Stimulated activated CD4-positive, alpha-beta T cell treated with anti-CD3 and anti-CD28 coated beads, Interleukin-12 subunit alpha, Interleukin-12 subunit beta, amount 100 ng/mL, for 4 hours (primary cell): ENCODE results near the gene PRLR.
"Not testable (repeated sequence)": the region's sequence is repeated elsewhere in the genome, so short reads cannot be mapped to it uniquely, and the experiment has no call there.

Experiments
- DNase-seq: peaks from one replicate; pipeline ENCODE4 v3.0.0-alpha.2; 2020

PRLR gene

DNA sequence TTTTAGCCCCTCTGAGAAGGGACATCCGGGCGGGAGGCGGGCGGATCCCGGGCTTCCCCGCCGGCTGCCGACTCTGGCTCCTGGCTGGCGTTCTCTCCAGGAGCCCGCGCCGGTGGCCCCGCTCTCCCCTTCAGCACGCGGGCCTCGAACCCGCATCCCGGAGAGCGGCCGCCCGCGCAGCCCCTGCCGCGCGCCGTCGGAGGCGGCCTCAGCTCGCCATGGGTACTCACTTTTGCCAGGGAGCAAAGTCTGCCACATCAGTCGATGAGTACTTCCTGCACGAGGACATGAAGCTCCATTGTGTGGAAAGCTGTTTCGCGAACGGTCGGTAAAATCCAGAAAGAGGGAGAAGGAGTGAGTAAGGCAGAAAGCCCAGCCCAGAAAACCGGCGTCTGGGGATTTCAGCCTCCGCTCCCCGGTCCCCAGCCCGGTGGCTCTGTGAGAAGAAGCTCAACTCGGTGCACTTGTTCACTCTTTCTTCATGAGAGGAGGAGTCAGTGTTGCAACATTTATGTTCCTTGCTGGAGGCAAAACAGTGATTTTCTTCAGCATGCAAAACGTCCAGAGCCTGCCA lies at the start of gene PRLR:
PRLR (minus strand) TSS at position 450 of the 574 bp plus-strand sequence. CDS start 140,867 bp downstream, outside the sequence.
- no peak for DNase-seq

DNA sequence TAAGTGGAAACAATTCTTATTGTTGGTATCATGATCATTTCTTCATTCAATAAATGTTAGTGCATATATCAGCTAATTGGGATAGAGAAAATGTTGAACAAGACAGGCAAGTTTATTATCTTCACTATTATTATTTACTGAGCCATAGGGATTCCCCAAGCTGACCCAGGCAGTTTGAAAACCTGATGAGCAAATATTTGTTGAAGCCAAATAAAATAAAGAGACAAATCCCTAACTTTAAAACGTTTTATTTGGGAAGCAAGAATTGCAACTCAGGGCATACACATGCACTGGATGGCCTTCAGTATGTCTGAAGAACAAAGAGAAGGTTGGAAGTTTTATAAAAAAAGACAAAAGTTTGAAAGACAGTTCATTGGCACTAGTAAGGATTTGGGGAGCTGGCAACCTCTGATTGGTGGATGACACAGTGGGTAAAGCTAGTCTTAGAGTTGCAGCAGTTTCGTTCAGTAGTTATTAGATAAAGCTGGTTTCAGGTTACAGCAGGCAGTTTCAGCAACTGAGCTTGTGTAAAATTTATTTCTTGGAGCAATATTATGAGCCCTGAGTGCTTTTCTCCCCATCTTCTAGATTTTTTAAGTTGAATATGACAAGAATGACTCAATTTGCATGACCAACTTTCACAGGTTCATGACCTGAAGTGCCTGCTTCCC lies 44.7 kb upstream of the PRLR start:
- DNase-seq = no peak

DNA sequence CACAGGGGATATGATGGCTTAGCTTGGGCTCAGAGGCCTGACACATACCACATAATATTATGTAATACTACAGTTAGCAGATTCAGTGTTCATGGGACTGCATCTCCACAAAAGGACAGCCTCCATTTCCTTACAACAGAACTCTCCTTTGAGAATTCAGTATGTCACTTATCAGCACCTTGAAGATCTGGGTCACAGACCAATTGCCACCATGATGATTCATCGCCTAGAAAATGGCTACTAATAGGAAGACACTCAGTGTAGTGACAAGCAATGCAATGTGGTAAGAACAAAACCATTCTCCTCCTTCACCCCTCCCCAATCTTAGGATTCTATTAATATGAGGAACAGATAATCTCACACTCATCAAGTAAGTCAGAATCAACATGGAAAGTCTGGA lies 38.7 kb upstream of the PRLR start:
- no peak for DNase-seq

DNA sequence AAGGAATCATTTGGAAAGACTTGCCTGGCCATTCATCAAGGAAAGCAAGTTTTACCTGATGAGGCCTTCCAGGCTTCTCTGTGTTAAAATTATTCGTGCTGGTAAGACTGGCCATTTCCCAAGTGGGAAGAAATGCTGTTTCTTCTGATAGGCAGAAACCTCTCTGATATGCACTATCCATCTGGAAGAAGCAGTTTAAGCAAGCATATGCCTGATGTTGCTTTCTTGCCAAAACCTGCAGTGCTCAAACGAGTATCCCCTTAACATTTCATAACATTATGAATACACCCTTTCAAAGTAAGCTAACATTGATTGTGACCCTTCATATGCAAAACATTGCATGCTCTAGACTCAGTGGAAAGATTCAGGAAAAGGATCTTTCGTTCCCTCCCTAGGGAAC lies 36.0 kb upstream of the PRLR start:
- DNase-seq = no peak

DNA sequence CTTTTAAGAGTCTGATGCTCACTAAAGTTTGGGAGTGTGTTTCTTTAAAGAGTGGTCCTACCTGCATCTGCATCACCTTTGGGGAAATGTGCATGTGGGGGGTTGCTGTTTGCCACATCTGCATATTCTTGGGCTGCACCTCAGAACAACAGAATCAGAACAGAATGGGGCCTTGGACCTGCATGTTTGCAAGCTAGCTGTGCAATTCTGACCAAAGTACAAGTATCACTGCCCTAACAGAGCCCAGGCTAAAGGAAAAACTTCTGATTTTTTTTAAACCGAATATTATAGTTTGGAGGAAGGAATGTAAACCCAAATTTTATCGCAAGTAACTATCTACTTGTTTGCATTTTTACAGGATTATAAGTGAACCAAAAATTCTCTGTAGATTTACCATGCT lies 34.2 kb upstream of the PRLR start:
- no peak for DNase-seq

DNA sequence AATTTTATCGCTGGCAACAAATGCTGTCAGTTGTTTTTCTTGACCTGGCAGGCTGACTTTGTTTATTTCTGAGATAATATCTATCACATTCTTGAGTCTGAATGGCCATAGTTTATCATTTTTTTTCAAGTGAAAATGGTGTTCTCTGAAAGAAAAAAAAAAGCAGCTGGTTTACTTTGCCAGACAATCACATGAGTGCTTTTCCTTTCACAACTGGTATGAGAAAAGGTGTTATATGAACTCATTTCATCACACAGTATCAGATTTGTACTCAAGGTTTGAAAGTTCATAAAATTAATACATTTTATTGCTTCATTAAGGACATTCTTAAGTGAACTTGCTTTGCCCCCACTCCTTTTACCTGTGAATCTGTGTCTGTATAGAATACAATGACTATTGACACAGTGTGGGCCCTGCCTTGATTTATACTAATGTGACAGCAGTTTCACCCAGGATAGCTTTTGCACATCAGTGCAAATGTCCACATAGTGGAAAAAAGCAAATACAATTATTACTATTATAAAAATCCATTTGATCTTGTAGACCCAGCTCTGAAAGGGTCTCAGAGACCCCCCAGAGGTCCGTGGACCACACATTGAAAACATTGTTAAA lies 33.1 kb upstream of the PRLR start:
- DNase-seq = no peak

DNA sequence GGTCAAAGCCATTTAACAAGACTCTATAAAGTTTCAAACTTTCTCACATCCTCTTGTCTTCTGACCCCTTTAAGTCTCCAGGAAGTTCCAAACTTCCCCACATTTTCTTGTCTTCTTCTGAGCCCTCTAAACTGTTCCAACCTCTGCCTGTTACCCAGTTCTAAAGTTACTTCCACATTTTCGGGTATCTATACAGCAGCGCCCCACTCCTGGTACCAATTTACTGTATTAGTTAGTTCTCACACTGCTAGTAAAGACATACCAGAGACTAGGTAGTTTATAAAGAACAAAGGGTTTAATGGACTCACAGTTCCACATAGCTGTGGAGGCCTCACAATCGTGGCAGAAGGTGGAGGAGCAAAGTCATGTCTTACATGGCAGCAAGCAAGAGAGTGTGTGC lies 23.3 kb upstream of the PRLR start:
- DNase-seq = no peak

DNA sequence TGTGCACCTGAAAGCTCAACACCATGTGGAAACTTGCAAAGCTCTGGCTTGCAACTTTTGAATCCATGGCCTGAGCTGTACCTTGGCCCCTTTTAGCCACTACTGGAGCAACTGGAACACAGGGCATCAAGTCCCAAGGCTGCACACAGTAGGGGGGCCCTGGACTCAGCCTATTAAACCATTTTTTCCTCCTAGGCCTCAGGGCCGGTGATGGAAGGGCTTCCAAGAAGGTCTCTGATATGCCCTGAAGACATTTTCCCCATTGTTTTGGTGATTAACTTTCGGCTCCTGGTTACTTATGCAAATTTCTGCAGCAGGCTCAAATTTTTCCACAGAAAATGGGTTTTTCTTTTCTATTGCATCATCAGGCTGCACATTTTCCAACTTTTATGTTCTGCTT lies 22.7 kb upstream of the PRLR start:
- DNase-seq = no peak

DNA sequence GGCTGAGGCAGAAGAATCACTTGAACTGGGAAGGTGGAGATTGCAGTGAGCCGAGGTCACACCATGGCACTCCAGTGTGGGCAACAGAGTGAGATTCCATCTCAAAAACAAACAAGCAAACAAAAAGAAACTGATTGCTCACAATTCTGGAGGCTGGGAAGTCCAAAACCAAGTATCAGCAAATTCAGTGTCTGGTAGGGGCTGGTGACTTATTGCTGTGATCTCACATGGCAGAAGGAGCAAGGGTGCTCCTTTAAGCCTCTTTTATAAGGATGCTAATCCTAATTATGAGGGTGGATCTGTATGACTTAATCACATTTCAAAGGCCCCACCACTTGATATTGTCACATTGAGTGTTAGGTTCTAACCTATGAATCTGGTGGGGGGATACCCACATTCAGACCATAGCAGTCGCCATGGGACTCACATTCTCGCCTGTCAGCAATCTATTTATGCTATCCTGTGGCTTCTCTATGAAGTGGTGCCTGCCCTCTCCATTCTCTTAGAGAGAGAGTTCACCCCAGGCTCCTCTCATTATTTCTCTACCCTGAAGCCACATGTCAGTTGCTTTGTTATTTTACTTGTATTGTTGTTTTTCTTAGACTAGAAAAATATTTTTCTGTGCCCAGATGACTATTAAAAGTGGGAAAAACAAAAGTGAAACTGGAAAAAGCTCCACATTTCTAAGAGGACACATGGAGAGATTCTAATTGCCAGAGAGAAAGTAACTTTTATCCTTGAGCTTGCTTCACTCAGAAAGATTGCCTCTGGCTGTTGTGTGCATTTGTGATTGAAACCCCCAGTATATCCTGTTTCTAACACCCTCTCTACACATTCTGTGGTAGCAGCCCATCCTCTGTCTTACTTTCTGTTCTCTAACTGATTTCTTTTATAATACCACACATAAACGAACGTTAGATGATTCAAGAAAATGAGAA lies 18.8 kb upstream of the PRLR start:
- no peak for DNase-seq

DNA sequence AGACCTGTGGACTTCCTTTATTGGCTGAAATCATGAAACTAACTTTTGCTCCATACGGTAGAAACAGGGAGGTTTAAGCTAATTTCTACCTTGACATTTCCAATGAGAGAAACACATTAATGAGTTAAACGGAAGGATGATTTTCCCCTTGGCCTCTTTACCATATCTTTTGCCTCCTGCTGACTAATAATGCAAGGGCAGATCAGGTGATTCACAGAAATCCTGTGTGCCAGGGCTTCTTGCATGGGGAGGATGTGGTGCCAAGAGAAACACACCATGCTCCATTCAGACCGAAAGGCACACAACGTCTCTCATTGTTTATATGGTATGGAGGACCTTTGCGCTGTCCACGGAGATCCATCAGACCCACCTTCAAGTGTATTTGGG lies 17.4 kb upstream of the PRLR start:
- DNase-seq = no peak

DNA sequence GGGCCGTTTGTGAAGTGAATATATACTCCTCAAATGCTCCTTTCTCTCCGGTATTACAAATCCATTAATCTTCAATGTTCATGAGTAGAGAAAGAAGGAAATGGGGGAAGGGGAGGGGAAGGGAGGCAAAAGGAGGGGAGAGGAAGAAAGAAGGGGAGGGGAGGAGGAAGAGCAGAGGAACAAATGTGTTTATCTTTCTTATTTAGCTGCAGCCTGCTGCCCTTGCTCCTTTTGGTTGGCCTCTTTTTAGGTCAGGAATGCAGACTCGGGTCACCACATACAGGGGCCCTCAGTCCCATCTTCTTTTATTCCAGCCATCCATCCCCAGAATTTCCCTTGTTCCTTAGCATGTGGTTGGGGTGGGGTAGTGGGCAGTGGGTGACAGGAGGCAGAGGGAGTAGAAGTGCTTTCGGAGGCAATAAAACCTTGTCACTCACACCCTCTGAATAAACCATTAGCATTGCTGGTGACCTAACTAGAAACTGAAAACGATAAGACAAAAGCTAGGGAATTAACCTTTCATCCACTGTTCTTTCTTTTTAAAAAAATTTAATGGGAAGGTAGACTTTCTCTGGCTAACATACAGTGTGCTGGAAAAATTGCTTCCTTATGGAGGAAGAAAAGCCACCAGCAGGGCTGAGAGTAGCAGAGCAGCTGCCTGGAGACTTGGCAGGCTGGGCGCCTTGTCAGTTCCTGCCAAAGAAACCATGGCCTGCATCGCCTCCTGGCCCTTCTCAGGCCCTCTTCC lies 16.8 kb upstream of the PRLR start:
- no peak for DNase-seq

DNA sequence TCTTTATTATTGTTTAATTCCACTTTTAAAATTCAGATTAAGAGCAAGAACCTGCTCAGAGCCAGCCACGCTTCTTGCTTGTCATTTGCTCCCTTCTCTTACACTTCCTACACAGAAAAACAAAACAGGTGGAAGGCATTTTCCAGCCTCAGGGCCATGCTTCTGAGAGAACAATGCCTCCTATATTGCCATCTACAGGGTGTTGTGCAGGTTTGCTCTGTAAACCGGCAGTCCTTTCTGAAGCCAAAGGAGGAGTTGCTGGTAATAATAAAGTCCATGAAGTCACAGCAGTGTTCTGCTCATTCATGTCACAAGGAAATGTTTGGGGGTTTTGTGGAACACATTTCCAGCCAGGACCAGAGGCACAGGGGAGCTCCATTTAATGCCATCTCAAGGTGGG lies 16.1 kb upstream of the PRLR start:
- no peak for DNase-seq

DNA sequence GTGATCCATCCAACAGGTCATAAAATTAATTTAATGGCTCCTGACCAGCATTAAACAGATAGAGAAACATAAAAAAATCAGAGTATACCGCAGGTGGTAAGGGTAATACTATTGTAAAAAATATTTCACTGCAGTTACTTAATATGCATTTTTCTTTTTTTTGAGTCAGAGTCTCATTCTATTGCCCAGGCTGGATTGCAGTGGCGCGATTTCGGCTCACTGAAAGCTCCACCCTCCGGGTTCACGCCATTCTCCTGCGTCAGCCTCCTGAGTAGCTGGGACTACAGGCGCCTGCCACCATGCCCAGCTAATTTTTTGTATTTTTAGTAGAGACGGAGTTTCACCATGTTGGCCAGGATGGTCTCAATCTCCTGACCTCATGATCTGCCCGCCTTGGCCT lies 15.1 kb upstream of the PRLR start:
- not testable (repeated sequence) for DNase-seq

DNA sequence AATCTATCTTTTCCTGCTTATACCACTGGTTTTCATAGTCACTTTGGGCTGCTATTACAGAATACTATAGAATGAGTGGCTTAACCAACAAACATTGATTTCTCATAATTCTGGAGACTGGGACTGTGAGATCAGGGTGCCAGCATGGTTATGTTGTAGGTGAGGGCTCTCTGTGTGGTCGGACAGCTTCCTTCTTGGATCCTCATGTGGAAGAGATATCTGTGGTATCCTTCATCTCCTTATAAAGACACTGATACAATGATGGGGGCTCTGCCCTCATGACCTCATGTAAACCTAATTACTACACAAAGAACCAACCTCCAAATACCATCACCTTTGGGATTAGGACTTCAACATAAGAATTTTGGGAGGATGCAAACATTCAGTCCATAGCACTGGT lies 13.9 kb upstream of the PRLR start:
- DNase-seq = no peak

DNA sequence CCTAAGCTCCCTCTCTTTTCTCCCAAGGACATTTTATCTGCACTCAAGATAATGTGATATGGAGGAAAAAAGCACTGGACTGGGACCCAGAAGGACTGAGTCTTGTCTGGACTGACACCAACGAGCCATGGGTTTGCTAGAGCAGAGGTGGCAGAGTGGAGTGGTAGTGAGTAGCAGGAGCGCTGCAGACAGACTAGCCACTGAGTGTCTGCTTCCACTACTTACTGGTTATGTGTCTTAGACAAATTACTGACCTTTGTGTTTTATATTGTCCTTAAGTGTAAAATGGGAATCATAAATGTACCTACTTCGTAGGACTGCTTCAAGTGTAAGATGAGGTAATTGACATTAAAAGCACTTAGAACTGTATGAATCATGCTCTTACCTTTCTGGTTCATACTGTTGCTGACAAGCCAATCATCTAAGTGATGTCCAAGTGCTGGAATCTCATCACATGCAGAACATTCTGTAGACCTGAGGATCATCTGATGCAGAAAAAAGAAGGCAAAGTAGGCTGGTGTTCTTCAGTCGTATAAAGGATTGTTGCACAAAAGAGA lies 12.5 kb upstream of the PRLR start:
- no peak for DNase-seq

DNA sequence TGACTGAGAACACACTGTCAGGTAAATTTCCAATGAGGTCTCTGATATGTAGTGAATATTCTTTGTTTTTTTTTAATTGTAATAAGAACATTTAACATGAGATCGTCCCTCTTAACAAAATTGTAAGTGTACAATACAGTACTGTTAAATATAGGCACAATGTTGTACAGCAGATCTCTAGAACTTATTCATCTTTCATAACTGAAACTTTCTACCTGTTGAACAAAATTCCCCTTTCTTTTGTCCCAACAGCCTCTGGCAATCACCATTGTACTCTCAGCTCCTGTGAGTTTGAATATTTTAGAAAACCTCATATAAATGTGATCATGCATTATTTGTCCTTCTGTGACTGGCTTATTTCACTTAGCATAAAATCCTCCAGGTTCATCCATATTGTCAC lies 10.6 kb upstream of the PRLR start:
- no peak for DNase-seq

DNA sequence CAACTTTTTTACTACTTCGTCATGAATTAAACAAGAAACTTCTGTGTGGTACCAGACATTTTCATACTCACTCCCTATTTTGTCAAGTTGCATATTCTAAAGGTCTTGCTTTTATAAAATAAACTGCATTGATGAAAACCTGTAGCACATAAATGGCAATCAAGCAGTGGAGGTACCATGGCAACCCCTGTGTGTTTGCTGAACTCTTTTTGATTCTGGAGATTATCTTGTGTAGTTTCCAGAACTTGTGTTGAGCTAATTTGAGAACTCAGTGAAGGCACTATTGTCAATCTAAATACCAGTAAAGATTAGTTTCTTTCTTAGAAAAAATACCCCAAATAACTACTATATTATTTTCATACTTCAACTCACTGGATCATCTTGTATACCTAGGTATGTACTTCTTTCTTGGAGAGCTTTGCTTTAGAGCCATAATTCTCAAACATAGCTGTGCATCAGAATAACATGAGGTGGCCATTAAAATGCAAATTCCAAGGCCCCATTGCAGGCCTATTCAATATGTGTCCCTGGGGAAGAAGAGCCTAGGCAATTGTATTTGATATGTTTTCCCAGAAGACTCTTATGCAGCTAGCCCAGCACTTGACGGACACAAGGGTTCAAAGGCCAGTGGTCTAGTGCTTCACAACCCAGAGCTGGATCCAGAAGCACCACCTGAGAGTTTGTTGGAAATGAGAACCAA lies 9.8 kb upstream of the PRLR start:
- no peak for DNase-seq

DNA sequence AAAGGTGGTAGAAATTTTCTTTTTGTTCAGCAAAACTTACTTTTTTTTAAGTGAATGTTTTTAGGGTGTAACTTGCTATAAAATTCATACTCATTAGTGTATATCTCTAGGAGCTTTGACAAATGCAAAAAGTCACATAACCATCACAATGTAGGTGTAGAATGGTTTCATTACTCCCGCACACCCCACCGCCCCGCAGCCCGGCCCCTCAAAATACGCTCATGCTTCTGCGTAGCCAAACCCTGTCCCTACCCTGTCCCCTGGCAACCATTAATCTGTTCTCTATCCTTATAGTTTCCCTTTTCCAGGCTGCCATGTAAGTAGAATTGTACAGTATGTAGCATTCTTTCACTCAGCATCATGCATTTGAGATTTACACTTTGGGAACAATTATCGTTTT lies 9.2 kb upstream of the PRLR start:
- no peak for DNase-seq

DNA sequence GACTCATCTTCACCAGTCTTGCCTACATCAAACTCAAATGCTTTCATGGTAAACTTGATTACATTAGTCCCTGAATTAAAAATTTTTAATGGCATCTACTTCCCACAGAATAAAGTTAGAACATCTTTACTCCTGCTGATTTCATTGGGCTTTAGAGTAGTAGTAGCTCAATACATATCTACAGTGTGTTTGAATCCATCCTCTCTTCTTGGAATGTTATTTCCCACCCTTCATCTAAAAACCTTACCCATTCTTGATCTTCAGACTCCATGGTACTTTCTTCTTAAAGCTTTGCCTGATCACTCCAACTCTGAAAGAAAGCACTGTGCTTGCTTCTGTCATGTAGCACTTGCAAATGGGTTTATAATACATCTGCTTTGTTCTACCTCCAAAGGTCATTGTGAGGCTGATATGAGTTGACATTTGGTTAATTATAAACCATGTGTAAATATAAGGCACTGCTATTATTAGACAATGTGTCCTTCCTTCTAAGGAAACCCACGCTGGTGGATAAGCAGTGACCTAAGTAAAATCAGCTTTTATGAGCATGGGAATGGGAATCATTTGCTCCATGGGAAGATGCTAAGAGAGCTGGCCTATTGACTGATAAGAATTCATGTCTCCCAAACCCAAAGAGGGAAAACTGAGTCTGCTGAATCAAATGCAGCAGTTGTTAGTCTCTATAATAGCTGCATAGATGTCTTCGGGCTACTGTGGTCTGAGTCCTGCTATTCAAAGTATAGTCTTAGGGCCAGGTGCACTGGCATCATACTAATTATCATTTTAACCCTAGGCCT lies 7.5 kb upstream of the PRLR start:
- DNase-seq = no peak

DNA sequence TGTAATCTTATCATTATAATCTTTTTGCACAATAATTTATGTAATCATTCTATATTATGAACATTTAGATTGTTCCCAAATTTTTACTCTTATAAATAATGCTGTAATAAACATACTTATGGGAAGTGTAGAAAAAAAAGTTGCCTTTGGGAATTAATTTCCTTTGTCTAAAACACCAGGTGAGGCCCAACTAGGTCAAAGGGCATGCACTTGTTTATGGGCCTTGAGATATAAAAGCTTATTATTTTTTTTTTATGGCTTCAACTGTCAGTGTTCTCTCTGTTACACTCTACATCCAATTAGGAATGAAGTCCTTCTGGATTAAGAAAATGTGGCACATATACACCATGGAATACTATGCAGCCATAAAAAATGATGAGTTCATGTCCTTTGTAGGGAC lies 6.5 kb upstream of the PRLR start:
- DNase-seq = no peak

DNA sequence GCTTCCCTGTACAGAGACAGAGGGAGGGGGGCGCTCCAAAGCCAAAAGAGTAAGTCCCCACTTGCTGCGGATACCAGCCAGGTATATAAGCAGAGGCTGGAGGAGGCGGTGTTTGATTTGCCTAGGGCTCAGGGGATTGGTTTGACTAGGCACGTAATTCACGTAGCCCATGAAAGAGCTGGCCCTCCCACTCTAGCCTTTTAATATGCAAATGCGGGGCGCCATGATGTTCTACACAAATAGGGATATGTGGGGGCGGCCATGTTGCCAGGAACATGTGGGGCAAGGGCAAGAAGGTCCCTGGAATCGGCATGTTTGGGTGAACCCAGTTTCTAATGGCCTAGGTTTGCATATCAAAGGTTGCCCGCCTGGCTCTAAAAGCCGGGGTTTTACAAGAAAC lies 3.3 kb upstream of the PRLR start:
- no peak for DNase-seq
